ENCODE results near the gene SPON2. TPM values are rescaled to one million over a fixed set of nuclear protein-coding genes. Genes with fewer than 3 reads are reported as not detected.

The SPON2 gene
- polyA plus RNA-seq, 1 donor (not counting 4 experiments of a cell fraction or from before 2014, with no cell fraction given), result 3.3 TPM

DNA sequence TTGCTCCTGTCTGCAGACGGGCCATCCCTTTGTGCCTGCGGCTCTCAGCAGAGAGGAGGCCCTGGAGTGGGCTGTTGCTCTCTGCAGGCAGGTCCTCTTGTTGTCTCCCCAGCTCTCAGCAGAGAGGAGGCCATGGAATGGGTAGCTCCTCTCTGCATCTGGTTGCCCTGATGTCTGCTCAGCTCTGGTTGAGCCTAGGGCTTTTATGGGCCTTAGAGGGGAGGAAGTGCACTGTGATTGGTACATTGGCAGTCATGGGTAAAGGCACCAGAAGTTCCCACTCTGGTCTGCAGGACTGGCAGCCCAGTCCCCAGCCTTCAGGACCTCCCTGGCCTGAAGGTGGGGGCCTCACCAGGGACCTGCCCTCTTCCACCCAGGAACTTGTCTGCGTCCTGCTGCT is 21.5 kb downstream of the SPON2 start:
- Histone ChIP-seq H2AFZ (ENCODE audit: control insufficient read depth, low read length) (no peak overlapping the region), H3K27ac (ENCODE audit: control insufficient read depth, insufficient read depth, low read length) (no peak overlapping the region), H3K4me2 (ENCODE audit: control insufficient read depth, extremely low read depth, insufficient read depth, low read depth, low read length) (no peak overlapping the region), H3K36me3 (ENCODE audit: control insufficient read depth in 2 of 2, extremely low read depth in 1 of 2, insufficient read depth in 2 of 2, low read length in 2 of 2) (no peaks in the 10 kb centered on the region), H3K79me2 (ENCODE audit: control insufficient read depth, insufficient read depth, low read length) (no peaks in the 10 kb centered on the region), H4K20me1 (ENCODE audit: control insufficient read depth, extremely low read depth, insufficient read depth, low read length) (peaks cover 2% of the 10 kb centered on the region), H3K4me3 (ENCODE audit: control insufficient read depth in 2 of 3, extremely low read depth in 1 of 3, insufficient read depth in 2 of 3, low read depth in 1 of 3, low read length in 3 of 3) (no peak overlapping the region), H3K27me3 (ENCODE audit: control insufficient read depth, extremely low read depth, insufficient read depth, low read length) (peaks cover 6% of the 10 kb centered on the region), H3K9ac (ENCODE audit: control insufficient read depth, extremely low read depth, insufficient read depth, low read length) (no peak overlapping the region), H3K9me1 (ENCODE audit: control insufficient read depth, extremely low read depth, insufficient read depth, low read length) (no peaks in the 10 kb centered on the region), H3K9me3 (ENCODE audit: control insufficient read depth, low read depth, low read length) (peaks cover 2% of the 10 kb centered on the region), H3K4me1 (ENCODE audit: control insufficient read depth, extremely low read depth, insufficient read depth, low read length) (no peaks in the 10 kb centered on the region)
- FAIRE-seq (no peak), DNase-seq (ENCODE audit: low read depth, low spot score) (no peak)
- TF ChIP-seq, protein P1, sequence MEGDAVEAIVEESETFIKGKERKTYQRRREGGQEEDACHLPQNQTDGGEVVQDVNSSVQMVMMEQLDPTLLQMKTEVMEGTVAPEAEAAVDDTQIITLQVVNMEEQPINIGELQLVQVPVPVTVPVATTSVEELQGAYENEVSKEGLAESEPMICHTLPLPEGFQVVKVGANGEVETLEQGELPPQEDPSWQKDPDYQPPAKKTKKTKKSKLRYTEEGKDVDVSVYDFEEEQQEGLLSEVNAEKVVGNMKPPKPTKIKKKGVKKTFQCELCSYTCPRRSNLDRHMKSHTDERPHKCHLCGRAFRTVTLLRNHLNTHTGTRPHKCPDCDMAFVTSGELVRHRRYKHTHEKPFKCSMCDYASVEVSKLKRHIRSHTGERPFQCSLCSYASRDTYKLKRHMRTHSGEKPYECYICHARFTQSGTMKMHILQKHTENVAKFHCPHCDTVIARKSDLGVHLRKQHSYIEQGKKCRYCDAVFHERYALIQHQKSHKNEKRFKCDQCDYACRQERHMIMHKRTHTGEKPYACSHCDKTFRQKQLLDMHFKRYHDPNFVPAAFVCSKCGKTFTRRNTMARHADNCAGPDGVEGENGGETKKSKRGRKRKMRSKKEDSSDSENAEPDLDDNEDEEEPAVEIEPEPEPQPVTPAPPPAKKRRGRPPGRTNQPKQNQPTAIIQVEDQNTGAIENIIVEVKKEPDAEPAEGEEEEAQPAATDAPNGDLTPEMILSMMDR (optimal IDR thresholded peaks at IDR 0.05 in 1 of 3, IDR thresholded peaks at IDR 0.05 in 1 of 3, conservative IDR thresholded peaks at IDR 0.05 in 1 of 3; ENCODE audit: extremely low read depth in 1 of 3, insufficient read depth in 2 of 3, low read length in 3 of 3), result no peak
- TF ChIP-seq EZH2 (IDR thresholded peaks at IDR 0.05; ENCODE audit: low read length), result no peak
- dilution Hi-C loops (cut with MboI; ENCODE audit: extremely low pct_ligation_motif_present, low sequenced_read_pairs), result no loop called here

DNA sequence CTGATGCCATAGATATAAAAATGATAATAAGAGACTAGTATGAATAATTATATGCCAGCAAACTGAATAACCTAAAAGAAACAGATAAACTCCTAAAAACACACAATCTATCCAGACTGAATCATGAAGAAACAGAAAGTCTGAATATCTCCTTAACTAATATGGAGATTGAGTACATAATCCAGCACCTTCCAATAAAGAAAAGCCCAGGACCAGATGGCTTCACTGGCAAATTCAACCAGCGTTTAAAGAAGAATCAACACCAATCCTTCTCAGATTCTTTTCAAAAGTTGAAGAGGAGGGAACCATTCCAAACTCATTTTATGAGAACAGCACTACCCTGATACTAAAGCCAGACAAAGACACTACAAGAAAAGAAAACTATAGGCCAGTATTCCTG is 32.5 kb downstream of the SPON2 start:
- Histone ChIP-seq H3K4me1 (ENCODE audit: control insufficient read depth, extremely low read depth, insufficient read depth, low read length) (no peaks in the 10 kb centered on the region), H3K79me2 (ENCODE audit: control insufficient read depth, insufficient read depth, low read length) (no peaks in the 10 kb centered on the region), H3K9me1 (ENCODE audit: control insufficient read depth, extremely low read depth, insufficient read depth, low read length) (no peaks in the 10 kb centered on the region), H3K27me3 (ENCODE audit: control insufficient read depth, extremely low read depth, insufficient read depth, low read length) (peaks cover 11% of the 10 kb centered on the region), H3K36me3 (ENCODE audit: control insufficient read depth in 2 of 2, extremely low read depth in 1 of 2, insufficient read depth in 2 of 2, low read length in 2 of 2) (no peaks in the 10 kb centered on the region), H3K4me2 (ENCODE audit: control insufficient read depth, extremely low read depth, insufficient read depth, low read depth, low read length) (no peak overlapping the region), H3K4me3 (ENCODE audit: control insufficient read depth in 2 of 3, extremely low read depth in 1 of 3, insufficient read depth in 2 of 3, low read depth in 1 of 3, low read length in 3 of 3) (no peak overlapping the region), H3K27ac (ENCODE audit: control insufficient read depth, insufficient read depth, low read length) (no peak overlapping the region), H3K9me3 (ENCODE audit: control insufficient read depth, low read depth, low read length) (no peaks in the 10 kb centered on the region), H2AFZ (ENCODE audit: control insufficient read depth, low read length) (no peak overlapping the region), H4K20me1 (ENCODE audit: control insufficient read depth, extremely low read depth, insufficient read depth, low read length) (no peaks in the 10 kb centered on the region), H3K9ac (ENCODE audit: control insufficient read depth, extremely low read depth, insufficient read depth, low read length) (no peak overlapping the region)
- TF ChIP-seq, protein P1 (optimal IDR thresholded peaks at IDR 0.05 in 1 of 3, IDR thresholded peaks at IDR 0.05 in 1 of 3, conservative IDR thresholded peaks at IDR 0.05 in 1 of 3; ENCODE audit: extremely low read depth in 1 of 3, insufficient read depth in 2 of 3, low read length in 3 of 3), result no peak
- TF ChIP-seq EZH2 (IDR thresholded peaks at IDR 0.05; ENCODE audit: low read length), result no peak
- dilution Hi-C loops (cut with MboI; ENCODE audit: extremely low pct_ligation_motif_present, low sequenced_read_pairs), result no loop called here
- DNase-seq (ENCODE audit: low read depth, low spot score), result no peak
- no peak for FAIRE-seq

Data from keratinocyte (primary cell).